ENCODE data around the gene JMJD8.
A peak's percentile ranks its signal among the peaks of the same experiment; 100 is the strongest.

Gene JMJD8, protein sequence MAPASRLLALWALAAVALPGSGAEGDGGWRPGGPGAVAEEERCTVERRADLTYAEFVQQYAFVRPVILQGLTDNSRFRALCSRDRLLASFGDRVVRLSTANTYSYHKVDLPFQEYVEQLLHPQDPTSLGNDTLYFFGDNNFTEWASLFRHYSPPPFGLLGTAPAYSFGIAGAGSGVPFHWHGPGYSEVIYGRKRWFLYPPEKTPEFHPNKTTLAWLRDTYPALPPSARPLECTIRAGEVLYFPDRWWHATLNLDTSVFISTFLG

DNA sequence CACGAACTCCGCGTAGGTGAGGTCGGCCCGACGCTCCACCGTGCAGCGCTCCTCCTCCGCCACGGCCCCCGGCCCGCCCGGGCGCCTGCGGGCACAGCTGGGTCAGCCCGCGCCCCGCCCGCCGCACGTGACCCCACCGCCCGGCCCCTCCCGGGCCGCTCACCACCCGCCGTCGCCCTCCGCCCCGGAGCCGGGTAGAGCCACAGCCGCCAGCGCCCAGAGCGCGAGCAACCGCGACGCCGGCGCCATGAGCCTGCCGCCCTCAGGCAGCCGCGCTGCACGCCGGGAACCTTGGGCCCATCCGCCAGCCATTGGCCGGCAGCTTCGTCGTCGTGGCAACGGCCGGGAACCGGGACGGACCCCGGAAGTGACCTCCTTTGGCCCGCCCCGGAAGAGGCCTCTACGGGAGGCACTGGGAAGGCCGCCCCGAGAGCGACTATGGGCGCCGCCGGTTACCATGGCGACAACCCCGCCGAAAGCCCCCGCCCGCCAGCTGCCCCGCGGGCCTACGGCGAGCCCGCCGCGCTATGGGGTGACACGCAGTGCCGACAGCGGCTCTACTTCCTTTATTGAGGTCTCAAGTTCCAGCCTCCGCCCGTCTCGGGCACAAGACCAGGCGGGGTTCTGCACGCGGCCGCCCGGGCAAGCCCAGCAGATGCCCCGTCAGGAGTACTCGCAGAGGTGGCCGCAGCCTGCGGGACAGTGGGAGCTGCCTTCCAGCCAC is at the start of gene JMJD8:
Gene JMJD8, minus strand, starts transcription at position 264 of the 724 bp plus-strand sequence. Its CDS starts 15 bp downstream, at position 249.
- DNase-seq (ENCODE audit: low read depth in 2 of 2): peak; percentile 91 to 97

DNA sequence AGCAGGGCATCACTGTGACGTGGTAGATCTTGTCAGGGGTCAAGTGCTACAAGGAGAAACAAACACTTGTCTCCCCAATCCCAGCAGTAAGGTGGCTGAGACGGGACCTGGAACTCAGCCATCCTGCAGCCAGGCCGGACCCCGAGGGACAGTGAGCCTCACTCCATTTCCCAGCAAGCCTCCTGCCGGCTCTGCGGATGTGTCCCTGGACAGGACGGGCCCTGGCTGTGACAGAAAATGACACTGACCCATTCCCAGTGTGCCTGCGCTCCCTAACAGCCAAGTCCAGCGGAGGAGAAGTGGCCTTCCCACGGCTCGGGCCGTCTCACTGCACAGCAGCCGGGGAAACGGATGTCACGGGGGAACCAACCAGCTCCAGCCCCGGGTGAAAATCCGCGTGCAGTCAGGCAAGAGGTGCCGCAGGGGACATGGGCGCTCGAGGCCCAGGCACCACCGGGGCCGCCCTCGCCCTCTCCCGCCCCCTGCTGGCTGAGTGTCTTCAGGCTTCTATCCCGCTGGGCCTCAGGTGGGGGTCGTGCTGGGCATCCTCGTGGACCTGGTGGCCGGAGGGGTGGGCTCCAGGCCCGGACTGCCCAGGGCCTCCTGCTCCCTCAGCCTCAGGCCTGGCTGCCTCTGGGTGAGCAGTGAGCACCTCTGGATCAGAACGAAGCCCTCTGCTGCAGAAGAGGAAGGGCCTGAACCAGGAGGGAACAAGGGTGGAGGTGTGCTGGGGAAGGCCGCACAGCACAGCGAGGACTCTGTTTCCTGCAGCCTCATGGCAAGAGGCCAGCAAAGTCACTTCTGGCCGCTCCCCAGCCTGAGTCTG is 49.5 kb upstream of the JMJD8 start:
- peak in 1 of 2 donors; percentile 46 for DNase-seq (ENCODE audit: low read depth in 2 of 2)

DNA sequence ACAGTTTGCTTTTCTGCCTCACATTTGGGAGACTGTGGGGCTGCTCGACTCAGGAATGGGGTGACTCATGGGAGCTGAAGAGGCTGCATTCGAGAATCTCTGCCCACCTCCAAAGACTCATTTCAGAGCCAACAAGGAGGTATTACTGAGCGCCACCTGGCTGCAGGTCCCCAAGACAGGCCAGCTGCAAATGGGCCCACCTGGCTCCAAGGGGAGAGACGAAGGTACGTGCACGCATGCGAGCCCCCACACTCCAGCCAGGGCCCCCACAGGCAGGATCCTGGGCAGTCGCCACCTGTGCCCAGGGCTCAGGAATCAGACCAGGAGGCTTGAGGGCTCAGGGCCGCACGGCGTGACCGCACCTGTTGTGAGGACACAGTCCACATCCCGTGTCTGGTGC is 48.8 kb upstream of the JMJD8 start:
- DNase-seq (ENCODE audit: low read depth in 2 of 2): no peak

GRCh38 chr16:732332-732731 is 48.2 kb upstream of the JMJD8 start:
- no peak for DNase-seq (ENCODE audit: low read depth in 2 of 2)

DNA sequence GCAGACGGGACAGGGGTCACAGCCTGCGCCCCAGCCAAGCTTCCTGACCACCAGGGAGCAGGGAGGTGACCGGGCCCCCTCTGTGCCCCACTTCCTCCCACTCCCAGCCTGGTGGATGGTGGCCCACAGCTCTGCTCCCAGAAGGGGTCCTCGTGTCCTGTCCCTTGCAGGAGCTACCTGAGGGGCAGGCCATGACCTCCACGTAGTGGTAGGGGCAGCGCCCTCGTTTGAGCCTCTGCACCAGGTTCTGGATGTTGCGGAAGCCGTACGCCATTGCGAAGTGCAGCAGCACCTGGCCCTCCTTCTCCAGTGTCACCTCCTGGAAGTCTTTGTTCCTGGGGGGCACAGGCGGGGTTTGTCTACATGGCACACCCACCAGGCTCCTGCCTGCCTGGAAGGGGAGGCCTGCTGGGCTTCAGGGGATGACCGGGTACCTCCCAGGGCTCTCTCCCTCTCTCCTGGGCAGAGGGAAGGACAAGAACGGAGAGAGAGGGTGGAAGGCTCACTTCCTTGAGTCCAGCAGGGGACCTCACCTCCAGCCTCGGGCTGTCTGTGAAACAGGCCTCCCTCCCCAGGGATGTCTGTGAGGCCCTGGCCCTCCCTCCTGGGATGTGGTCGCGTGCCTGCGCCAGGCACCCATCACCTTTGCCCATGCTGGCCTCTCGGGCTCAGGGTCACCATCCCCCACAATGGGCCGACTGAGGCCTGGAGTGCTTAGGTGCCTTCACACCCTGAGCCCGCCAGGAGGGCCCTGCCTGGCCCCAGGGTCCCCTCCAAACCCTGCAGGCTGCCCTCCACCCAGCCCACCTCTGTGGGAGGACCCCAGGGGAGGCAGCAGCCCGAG is 46.8 kb upstream of the JMJD8 start:
- no peak for DNase-seq (ENCODE audit: low read depth in 2 of 2)

GRCh38 chr16:729768-730665 is 45.9 kb upstream of the JMJD8 start:
- no peak for DNase-seq (ENCODE audit: low read depth in 2 of 2)

DNA sequence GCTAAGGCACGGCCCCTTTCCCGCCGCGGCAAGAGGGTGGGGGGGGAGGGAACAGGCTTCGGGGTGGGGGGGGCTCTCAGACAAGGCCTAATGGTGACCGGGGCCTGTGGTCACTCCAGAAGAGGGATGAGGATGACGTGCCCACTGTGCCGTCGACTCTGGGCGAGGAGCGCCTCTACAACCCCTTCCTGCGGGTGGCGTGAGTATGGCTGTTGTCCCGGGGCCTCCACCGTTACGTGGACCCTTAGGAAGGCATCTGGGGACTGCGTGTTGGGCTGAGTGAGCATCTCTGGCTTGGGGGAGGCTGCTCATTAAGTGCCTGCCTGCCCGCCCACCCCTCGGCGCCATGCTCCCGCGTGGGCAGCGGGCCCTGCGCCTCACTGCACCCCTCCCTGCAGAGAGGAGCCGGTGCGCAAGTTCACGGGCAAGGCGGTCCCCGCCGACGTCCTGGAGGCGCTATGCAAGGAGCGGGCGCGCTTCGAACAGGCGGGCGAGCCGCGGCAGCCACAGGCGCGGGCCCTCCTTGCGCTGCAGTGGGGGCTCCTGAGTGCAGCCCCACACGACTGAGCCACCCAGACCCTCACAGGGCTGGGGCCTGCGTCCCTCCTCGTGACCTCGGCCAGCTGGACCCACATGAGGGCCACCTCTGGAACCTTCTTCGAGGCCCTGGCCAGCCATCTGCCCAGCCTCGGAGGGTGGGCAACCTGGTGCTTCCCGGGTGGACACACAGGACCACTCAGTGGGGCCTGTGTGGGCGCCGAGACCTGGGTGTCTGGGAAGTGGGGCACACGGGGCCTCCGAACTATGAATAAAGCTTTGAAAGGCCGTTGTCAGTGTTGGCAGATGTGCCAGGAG is 45.0 kb upstream of the JMJD8 start:
- no peak for DNase-seq (ENCODE audit: low read depth in 2 of 2)

- peak in 1 of 2 donors; percentile 51 for DNase-seq (ENCODE audit: low read depth in 2 of 2)
Observed at GRCh38 chr16:728131-728889, 44.2 kb upstream of the JMJD8 start.

GRCh38 chr16:727291-727977 is 43.3 kb upstream of the JMJD8 start:
- no peak for DNase-seq (ENCODE audit: low read depth in 2 of 2)

GRCh38 chr16:726438-727290 is 42.5 kb upstream of the JMJD8 start, which contains the start of the genes CCDC78 and HAGHL:
TSS of gene CCDC78 (minus strand) at chr16:726443. CDS start at chr16:726367, 76 bp downstream.
TSS of gene HAGHL (plus strand) at chr16:727106. CDS start at chr16:727510, 404 bp downstream.
- peak in 1 of 2 donors; percentile 61 for DNase-seq (ENCODE audit: low read depth in 2 of 2)

DNA sequence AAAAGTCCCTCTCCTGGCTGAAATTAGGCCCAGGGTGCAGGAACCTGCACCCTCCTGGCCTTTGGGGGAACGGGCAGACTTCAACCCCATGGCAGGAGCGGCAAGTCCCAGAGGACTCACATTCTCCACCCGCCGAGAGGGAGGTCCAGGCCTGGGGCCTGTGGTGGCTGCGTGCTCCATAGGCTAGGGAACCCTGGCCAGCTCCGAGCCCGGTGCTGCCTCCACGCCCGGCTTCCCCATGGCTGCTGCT is 42.0 kb upstream of the JMJD8 start:
- DNase-seq (ENCODE audit: low read depth in 2 of 2): no peak

DNA sequence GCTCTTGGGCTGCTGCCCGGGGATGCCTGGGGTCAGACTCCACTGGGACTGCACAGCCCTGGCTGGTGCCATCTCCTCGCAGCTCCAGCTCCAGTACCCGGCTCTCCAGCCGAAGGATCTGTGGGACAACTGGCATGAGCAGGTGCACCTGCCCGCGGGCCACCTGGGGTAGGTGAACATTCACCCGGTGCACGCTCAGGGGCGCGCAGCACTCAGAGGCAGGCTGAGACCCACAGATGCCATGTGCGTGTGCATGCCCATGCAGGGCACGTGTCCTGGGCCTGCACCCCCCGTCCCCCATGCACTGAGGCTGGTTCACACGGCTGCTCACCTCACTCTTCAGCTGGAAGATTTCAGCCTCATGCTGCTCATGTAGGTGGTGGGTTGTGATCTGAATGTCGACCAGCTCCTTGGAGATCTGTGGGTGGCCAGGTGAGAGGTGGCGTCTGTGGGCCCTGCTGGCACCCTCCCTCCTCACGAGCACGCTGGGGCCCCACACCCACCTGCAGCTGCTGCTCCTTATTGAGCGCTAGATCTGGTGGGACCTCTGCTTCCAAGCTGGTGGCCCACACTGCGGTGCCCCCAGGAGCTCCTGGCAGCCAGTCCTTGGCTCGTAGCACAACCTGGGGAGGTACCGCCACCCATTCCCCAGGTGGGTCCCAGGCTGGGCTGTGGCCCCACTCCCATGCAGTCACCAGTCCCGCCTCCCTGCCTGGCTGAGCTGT is 41.5 kb upstream of the JMJD8 start:
- no peak for DNase-seq (ENCODE audit: low read depth in 2 of 2)

- DNase-seq (ENCODE audit: low read depth in 2 of 2): no peak
Observed at GRCh38 chr16:725041-725376, 40.9 kb upstream of the JMJD8 start.

DNA sequence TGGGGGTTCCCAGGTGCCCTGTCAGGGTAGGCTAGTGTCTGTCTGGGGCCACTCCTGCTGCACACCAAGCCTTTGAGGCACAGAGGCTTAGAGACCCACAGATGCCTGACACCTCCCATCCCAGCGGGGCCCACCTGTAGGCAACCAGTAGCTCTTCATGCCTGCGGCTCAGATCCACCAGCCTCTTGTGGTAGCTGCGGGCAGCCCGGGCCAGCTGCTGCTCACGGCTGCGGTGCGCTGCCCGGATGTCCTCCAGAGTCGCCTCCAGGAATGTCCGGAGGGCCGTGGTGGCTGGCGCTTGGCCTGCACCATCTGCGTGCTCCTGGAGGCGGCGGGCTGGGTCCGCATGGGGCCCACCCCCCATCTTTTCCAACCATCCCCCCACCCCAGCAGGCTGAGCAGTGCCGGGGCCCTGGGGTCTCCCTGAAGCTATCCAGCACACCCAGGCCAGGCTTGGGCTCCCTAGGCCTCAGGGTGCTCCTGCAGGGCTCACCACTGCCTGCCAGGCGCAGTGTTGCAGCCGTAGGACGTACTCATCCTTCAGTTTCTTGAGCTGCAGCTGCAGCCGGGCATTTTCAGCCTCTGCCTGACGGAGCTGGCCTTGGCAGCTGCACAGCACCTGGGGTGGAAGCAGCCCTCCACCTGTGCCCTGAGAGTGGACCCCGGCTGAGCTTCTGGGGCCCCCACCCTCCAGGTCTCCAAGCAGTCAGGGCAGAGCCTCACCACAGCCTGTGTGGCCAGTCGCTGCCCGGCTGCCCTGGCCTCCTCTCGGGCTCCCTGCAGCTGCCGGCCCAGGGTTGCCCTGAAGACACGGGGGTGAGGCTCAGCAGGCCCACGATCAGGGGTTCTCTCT is 40.3 kb upstream of the JMJD8 start:
- DNase-seq (ENCODE audit: low read depth in 2 of 2): no peak

DNA sequence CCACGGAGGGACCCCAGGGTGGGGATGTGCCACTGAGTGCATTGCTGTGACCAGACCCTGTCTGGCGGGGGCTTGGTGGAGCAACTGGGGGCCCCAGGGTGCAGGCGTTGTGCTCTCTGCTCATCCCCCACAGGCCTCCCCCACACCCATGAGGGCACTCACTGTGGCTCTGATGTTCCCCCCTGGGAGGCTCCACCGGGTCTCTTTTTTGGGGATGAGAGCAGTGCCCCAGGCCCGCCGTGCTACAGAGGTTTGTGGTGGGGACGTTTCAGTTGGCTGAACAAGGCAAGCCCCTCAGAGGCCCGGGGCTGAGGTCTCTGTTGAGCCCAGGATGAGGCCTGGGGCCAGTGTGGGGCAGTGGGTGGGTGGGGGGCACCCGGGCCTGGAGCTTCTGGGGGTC is 39.6 kb upstream of the JMJD8 start:
- DNase-seq (ENCODE audit: low read depth in 2 of 2): no peak

Data from stimulated activated CD4-positive, alpha-beta T cell treated with anti-CD3 and anti-CD28 coated beads, Interleukin-1b, Interleukin-23, amount 100 ng/mL, for 4 hours (primary cell).